K562 (cell line): ENCODE measurements around the gene RFC2. TPM values are rescaled to one million over a fixed set of nuclear protein-coding genes. Genes with fewer than 3 reads are reported as not detected.

ENCODE experiments used
- ARNT ChIP-seq, 2 experiments: fragments of 450-650 bp; IDR thresholded peaks; 2 replicates each; pipeline ENCODE4 v1.6.1; 2016; ENCODE audit warnings: mild to moderate bottlenecking in 1 of 2
- CTCFL ChIP-seq: IDR thresholded peaks from 2 replicates; pipeline ENCODE4 v1.6.1; 2011; ENCODE audit warnings: borderline replicate concordance, low read depth, mild to moderate bottlenecking, moderate library complexity, low read length; ENCODE audit not compliant: insufficient read depth, poor library complexity, severe bottlenecking
- HSF4 ChIP-seq: fragments of 250-450 bp; sonication (Bioruptor Pico); IDR thresholded peaks from 2 replicates; pipeline ENCODE4 v2.1.2; 2022; ENCODE audit warnings: mild to moderate bottlenecking, moderate library complexity, borderline replicate concordance
- REST ChIP-seq, 2 experiments: fragments of 450-650 bp; formaldehyde crosslinking in 1 of 2; IDR thresholded peaks; 2 replicates each; pipeline versions ENCODE4 v1.4.0 to v1.6.1; 2014 to 2020; ENCODE audit warnings: mild to moderate bottlenecking in 2 of 2, borderline replicate concordance in 1 of 2, low read depth in 1 of 2
- RFX7 ChIP-seq: fragments of 250-450 bp; sonication (Bioruptor Pico); IDR thresholded peaks from 2 replicates; pipeline ENCODE4 v1.5.1; 2021; ENCODE audit warnings: mild to moderate bottlenecking
- SMC3 ChIP-seq: conservative IDR thresholded peaks from 2 replicates; pipeline ENCODE4 v1.6.1; 2011; ENCODE audit warnings: low read depth, low read length, improper control_type of control experiment; ENCODE audit not compliant: insufficient read depth
- STAT6 ChIP-seq: sonication (generic); formaldehyde crosslinking; IDR thresholded peaks from 2 replicates; pipeline ENCODE4 v1.8.1; 2023; ENCODE audit warnings: mild to moderate bottlenecking, missing genetic modification reagents
- ZFP30 ChIP-seq: fragments of 250-450 bp; sonication (Bioruptor Pico); IDR thresholded peaks from 2 replicates; pipeline ENCODE4 v1.8.0; 2022; ENCODE audit warnings: moderate library complexity, mild to moderate bottlenecking, inconsistent platforms, borderline replicate concordance
- ZNF384 ChIP-seq: IDR thresholded peaks from 2 replicates; pipeline ENCODE4 v1.6.1; 2012; ENCODE audit warnings: low read depth, low read length, improper control_type of control experiment
- polyA plus RNA-seq, 8 experiments: library from polyadenylated mRNA; depleted of rRNA in 4 of 8; stranded (reverse) in 5 of 8; unstranded in 3 of 8; fragments of >200 nt; fragmentation: Nextera tagmentation in 2 of 8; fragmentation: Illumina TruSeq in 1 of 8; extraction: Ambion mirVana in 2 of 8; extraction: Trizol in 1 of 8; gene quantifications; 2 replicates each; pipeline versions ENCODE4 v1.2.1 to v1.2.3, GENCODE V29; 2011 to 2014; ENCODE audit warnings: inconsistent platforms in 1 of 8, missing spikeins in 1 of 8
- total RNA-seq, 7 experiments: library from RNA; depleted of rRNA in 6 of 7; stranded (reverse); fragments of >200 nt in 6 of 7; fragmentation: Illumina TruSeq in 2 of 7; extraction: Trizol in 2 of 7; gene quantifications; 2 replicates each; pipeline versions ENCODE4 v1.2.1 to v1.2.3, GENCODE V29; 2011 to 2021; ENCODE audit warnings: low replicate concordance in 1 of 7
- TF ChIP-seq, protein P1 (sequence below): sonication (generic); formaldehyde crosslinking; IDR thresholded peaks from 2 replicates; pipeline ENCODE4 v1.8.0; 2022; ENCODE audit warnings: missing genetic modification reagents, mild to moderate bottlenecking, borderline replicate concordance

Gene RFC2
- total and polyA plus RNA-seq, 9 of the 15 experiments (the other 6 are each of a cell fraction or from before 2014, with no cell fraction given) = 32.5 to 161 (median 102) TPM

DNA sequence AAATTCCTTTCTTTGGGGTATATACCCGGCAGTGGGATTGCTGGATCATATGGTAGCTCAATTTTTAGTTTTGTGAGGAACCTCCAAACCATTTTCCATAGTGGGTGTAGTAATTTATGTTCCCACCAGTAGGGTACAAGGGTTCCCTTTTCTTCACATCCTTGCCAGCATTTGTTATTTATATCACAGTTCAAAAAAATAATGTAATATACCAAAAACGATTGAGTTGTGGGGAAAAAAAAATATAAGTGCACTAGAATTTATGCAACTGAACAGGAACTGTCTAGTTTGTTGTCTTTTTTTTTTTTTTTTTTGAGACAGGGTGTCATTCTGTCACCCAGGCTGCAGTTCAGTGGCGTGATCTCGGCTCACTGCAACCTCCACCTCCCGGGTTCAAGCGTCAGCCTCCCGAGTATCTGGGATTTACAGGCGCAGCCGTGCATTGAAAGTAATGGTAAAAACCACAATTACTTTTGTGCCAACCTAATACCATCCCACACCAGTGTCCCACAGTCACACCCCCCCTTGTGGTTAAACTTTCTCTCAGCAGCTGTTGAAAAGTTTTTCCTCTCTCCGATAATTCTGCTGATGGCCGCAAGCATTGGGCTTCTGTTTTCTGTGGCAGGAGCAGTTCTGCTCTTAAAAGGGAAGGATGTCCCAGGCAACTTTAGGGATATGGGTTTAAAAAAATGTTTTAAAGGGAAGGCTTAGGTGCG lies 51.2 kb downstream of the RFC2 start (continued):
- TF ChIP-seq REST (IDR thresholded peaks at IDR 0.05; ENCODE audit: borderline replicate concordance) (peak; percentile 50; the same call in 1 of the 2 replicates), REST (CRISPR knock-in tag; IDR thresholded peaks at IDR 0.05; ENCODE audit: low read depth) (no peak), RFX7 (CRISPR knock-in tag) (no peak), STAT6 (CRISPR knock-in tag) (no peak), SMC3 (peak; percentile 51; the same call in 1 of the 2 replicates), HSF4 (CRISPR knock-in tag) (no peak), ZNF384 (peak; percentile 61), ZFP30 (CRISPR knock-in tag) (no peak), ARNT (IDR thresholded peaks at IDR 0.05) (no peak), CTCFL (peak; percentile 21)
- TF ChIP-seq, protein P1, sequence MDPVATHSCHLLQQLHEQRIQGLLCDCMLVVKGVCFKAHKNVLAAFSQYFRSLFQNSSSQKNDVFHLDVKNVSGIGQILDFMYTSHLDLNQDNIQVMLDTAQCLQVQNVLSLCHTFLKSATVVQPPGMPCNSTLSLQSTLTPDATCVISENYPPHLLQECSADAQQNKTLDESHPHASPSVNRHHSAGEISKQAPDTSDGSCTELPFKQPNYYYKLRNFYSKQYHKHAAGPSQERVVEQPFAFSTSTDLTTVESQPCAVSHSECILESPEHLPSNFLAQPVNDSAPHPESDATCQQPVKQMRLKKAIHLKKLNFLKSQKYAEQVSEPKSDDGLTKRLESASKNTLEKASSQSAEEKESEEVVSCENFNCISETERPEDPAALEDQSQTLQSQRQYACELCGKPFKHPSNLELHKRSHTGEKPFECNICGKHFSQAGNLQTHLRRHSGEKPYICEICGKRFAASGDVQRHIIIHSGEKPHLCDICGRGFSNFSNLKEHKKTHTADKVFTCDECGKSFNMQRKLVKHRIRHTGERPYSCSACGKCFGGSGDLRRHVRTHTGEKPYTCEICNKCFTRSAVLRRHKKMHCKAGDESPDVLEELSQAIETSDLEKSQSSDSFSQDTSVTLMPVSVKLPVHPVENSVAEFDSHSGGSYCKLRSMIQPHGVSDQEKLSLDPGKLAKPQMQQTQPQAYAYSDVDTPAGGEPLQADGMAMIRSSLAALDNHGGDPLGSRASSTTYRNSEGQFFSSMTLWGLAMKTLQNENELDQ (CRISPR knock-in tag) = no peak
